ENCODE data around the gene ASPA.

Gene ASPA

DNA sequence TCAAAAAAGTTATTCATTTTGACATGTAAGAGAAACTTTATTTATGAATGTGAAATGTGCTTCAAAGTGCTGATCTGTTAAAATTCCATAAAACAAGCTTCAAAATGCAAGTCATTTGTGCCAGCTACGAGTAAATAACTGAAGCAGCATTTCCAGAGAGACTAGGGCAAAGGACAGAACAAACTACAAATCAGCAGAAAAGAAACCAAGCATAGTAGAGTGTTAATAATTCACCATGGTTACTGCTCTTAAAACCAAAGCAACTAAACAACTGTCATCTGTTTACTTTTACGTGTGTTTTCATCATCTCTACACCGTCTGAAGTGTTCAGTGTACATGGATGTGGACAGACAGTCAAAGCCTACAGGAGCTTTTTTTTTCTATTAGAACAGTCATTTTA, 1.6 kb upstream of the ASPA start:
- no CpG with 5 or more reads among the region's 3 CpGs for WGBS, 2 experiments (ENCODE audit: insufficient coverage in 2 of 2)
- H3K36me3 ChIP-seq (ENCODE audit: control insufficient read depth, insufficient read depth, low read length), result no peaks in the 10 kb centered on the region
- no peak overlapping the region for H3K4me3 ChIP-seq (ENCODE audit: extremely low read depth, insufficient read depth, low read length, poor library complexity, severe bottlenecking)
- H3K9me3 ChIP-seq (ENCODE audit: control insufficient read depth, low read length), result no peaks in the 10 kb centered on the region
- H3K27ac ChIP-seq (ENCODE audit: low read depth, low read length, severe bottlenecking), result no peak overlapping the region
- H3K4me1 ChIP-seq (ENCODE audit: control insufficient read depth, insufficient read depth, low read length, poor library complexity, severe bottlenecking), result no peaks in the 10 kb centered on the region

DNA sequence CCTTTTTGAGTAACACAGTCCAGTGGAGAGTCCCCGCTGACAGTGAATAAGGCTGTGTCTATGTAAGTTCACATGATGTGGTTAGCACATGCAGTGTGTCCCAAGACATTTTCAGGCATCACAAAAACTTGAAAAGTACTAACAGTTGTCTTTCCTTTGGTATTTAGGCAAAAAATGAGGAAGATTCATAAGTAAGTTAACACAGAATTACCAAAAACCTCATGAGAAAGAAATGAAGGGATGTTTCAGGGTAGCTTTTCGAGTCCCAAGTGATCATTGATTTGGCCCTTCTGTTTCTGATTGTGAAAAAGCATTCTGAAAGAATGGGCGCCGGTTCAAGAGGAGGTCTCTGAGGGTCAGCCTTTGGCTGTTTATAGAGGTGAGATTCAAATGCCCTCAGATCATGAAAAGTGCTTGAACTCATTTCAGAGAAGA, 529 bp upstream of the ASPA start:
- no peak overlapping the region for H3K4me3 ChIP-seq (ENCODE audit: extremely low read depth, insufficient read depth, low read length, poor library complexity, severe bottlenecking)

DNA sequence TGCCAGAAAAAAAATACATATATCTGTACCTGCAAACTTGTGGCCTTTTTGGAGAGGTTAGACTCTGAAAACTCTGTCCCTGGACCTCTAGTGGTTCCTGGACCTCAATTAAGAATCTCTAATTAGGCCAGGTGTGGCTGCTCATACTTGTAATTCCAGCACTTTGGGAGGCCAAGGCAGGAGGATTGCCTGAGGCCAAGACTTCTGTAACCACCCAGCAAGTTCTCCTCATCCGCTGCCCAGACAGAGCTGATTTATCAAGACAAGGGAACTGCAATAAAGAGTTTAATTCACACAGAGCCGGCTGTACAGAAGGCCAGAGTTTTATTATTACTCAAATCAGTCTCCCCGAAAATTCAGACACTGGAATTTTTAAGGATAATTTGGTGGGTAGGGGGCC, 4.2 kb downstream of the ASPA start:
- 100% methylated on average over 1 of the region's 3 CpGs; no CpG with 5 or more reads in 1 of the 2 experiments for WGBS, 2 experiments (ENCODE audit: insufficient coverage in 2 of 2)
- Histone ChIP-seq H3K4me3 (ENCODE audit: extremely low read depth, insufficient read depth, low read length, poor library complexity, severe bottlenecking) (no peak overlapping the region), H3K36me3 (ENCODE audit: control insufficient read depth, insufficient read depth, low read length) (no peaks in the 10 kb centered on the region)

More for the DNA sequence above, 529 bp upstream of the ASPA start:
- Histone ChIP-seq H3K4me1 (ENCODE audit: control insufficient read depth, insufficient read depth, low read length, poor library complexity, severe bottlenecking) (no peaks in the 10 kb centered on the region), H3K36me3 (ENCODE audit: control insufficient read depth, insufficient read depth, low read length) (no peaks in the 10 kb centered on the region), H3K27ac (ENCODE audit: low read depth, low read length, severe bottlenecking) (no peak overlapping the region), H3K9me3 (ENCODE audit: control insufficient read depth, low read length) (no peaks in the 10 kb centered on the region)
- WGBS, 2 experiments (ENCODE audit: insufficient coverage in 2 of 2), result 75 to 89% methylated on average over 3 to 4 of the region's 4 CpGs

DNA sequence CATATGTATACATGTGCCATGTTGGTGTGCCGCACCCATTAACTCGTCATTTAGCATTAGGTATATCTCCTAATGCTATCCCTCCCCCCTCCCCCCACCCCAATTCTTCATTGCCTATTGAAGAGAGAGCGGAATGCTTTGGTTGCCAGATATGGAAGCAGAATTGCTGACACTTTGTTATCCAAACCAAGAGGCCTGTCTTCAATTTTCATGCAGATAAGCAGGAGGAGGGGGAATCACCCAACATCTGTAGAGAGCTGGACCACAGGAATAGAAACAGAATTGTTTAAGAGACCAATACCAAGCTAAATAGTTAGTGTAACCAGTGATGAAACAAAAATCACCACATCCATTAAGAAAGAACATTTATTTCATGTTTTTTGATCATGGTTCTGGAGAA, 7.1 kb downstream of the ASPA start:
- Histone ChIP-seq H3K27ac (ENCODE audit: low read depth, low read length, severe bottlenecking) (no peak overlapping the region), H3K4me3 (ENCODE audit: extremely low read depth, insufficient read depth, low read length, poor library complexity, severe bottlenecking) (no peak overlapping the region), H3K36me3 (ENCODE audit: control insufficient read depth, insufficient read depth, low read length) (no peaks in the 10 kb centered on the region), H3K4me1 (ENCODE audit: control insufficient read depth, insufficient read depth, low read length, poor library complexity, severe bottlenecking) (no peaks in the 10 kb centered on the region), H3K9me3 (ENCODE audit: control insufficient read depth, low read length) (no peaks in the 10 kb centered on the region)
- WGBS, 2 experiments (ENCODE audit: insufficient coverage in 2 of 2), result no CpG with 5 or more reads among the region's 3 CpGs

More for the DNA sequence above, 4.2 kb downstream of the ASPA start:
- Histone ChIP-seq H3K27ac (ENCODE audit: low read depth, low read length, severe bottlenecking) (no peak overlapping the region), H3K4me1 (ENCODE audit: control insufficient read depth, insufficient read depth, low read length, poor library complexity, severe bottlenecking) (no peaks in the 10 kb centered on the region), H3K9me3 (ENCODE audit: control insufficient read depth, low read length) (no peaks in the 10 kb centered on the region)

DNA sequence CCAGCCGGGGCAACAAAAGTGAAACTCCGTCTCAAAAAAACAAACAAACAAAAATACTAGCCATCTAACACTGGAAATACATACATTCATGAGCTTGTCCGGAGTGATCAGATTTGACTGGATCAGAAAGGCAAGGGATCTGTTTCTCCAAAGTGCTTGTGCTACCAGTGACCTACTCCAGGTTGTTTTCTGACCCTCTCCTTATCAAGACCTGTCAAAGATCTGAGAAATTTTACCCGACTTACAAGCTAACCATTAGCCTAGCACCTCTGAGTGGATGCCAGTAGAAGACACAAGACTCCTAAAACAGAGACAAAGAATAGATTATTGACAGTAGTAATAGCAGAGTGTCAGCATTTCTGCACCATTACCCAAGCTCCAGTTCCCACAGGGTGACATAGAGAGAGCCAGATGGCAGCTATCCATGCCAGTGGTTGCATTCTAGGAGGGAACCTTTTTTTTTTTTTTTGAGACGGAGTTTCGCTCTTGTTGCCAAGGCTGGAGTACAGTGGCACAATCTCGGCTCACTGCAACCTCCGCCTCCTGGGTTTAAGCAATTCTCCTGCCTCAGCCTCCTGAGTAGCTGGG, 9.8 kb downstream of the ASPA start:
- Histone ChIP-seq H3K27ac (ENCODE audit: low read depth, low read length, severe bottlenecking) (no peak overlapping the region), H3K36me3 (ENCODE audit: control insufficient read depth, insufficient read depth, low read length) (no peaks in the 10 kb centered on the region), H3K4me3 (ENCODE audit: extremely low read depth, insufficient read depth, low read length, poor library complexity, severe bottlenecking) (no peak overlapping the region), H3K9me3 (ENCODE audit: control insufficient read depth, low read length) (no peaks in the 10 kb centered on the region), H3K4me1 (ENCODE audit: control insufficient read depth, insufficient read depth, low read length, poor library complexity, severe bottlenecking) (no peaks in the 10 kb centered on the region)
- 87 to 98% methylated on average over 3 to 5 of the region's 8 CpGs for WGBS, 2 experiments (ENCODE audit: insufficient coverage in 2 of 2)

DNA sequence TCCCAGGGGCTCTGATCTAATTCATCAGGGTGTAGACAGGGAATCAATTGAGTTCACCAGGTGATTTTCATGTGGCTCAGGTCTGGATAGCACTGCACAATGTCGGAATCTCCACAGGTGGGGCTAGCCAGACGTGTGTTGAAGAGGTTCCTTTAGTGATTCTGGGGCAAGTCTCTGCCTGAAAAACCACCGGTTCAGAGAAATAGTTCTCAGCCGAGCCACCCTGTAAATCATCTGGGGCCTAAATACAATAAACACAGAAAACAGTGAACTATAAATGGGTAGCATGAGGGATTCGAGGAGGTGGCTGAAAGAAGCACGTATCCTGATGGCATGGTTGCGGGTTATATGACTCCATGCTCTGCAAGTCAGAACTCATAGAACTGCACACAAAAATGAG, 21.3 kb downstream of the ASPA start:
- Histone ChIP-seq H3K36me3 (ENCODE audit: control insufficient read depth, insufficient read depth, low read length) (no peaks in the 10 kb centered on the region), H3K27ac (ENCODE audit: low read depth, low read length, severe bottlenecking) (no peak overlapping the region), H3K4me1 (ENCODE audit: control insufficient read depth, insufficient read depth, low read length, poor library complexity, severe bottlenecking) (no peaks in the 10 kb centered on the region), H3K9me3 (ENCODE audit: control insufficient read depth, low read length) (no peaks in the 10 kb centered on the region), H3K4me3 (ENCODE audit: extremely low read depth, insufficient read depth, low read length, poor library complexity, severe bottlenecking) (no peak overlapping the region)
- WGBS, 2 experiments (ENCODE audit: insufficient coverage in 2 of 2), result 89 to 98% methylated on average over 2 to 7 of the region's 7 CpGs

DNA sequence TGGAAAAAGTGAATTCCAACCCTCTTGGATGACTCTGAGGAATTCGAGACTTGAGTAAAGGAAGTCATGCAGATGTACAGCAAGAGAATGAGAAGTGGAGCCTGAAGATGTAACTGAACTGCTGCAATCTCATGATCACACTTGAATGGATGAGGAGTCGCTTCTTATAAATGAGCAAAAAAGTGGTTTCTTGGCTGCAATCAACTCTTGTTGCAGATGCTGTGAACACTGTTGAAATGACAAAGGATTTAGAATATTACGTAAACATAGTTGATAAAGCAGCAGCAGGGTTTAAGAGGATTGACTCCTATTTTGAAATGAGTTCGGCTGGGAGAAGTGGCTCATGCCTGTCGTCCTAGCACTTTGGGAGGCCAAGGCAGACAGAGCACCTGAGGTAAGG, 25.5 kb downstream of the ASPA start:
- WGBS, 2 experiments (ENCODE audit: insufficient coverage in 2 of 2), result 84 to 85% methylated on average over 3 to 5 of the region's 5 CpGs
- Histone ChIP-seq H3K4me3 (ENCODE audit: extremely low read depth, insufficient read depth, low read length, poor library complexity, severe bottlenecking) (no peak overlapping the region), H3K9me3 (ENCODE audit: control insufficient read depth, low read length) (no peaks in the 10 kb centered on the region), H3K27ac (ENCODE audit: low read depth, low read length, severe bottlenecking) (no peak overlapping the region), H3K4me1 (ENCODE audit: control insufficient read depth, insufficient read depth, low read length, poor library complexity, severe bottlenecking) (no peaks in the 10 kb centered on the region), H3K36me3 (ENCODE audit: control insufficient read depth, insufficient read depth, low read length) (no peaks in the 10 kb centered on the region)

DNA sequence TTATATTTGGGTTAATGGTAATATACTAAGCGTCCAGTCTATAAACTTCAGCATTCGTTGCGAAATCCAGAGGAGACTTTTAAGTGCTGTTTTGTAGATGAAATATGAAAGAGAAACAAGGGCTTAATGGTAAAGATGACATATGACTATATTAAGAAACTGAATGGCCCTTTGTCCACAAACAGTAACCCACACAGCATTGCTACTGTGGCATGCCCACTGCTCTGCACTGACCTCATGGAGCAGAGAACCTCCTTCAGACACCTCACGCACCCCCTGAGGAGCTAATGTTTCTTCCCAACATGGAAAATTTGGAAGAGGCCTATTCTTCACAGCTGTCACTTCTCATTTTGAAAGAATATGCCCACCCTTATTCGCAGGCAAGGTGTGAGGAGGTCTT, 26.7 kb downstream of the ASPA start:
- H3K4me1 ChIP-seq (ENCODE audit: control insufficient read depth, insufficient read depth, low read length, poor library complexity, severe bottlenecking), result no peaks in the 10 kb centered on the region
- no peak overlapping the region for H3K4me3 ChIP-seq (ENCODE audit: extremely low read depth, insufficient read depth, low read length, poor library complexity, severe bottlenecking)
- WGBS, 2 experiments (ENCODE audit: insufficient coverage in 2 of 2), result 93 to 94% methylated on average over 3 to 4 of the region's 5 CpGs
- H3K9me3 ChIP-seq (ENCODE audit: control insufficient read depth, low read length), result no peaks in the 10 kb centered on the region
- no peak overlapping the region for H3K27ac ChIP-seq (ENCODE audit: low read depth, low read length, severe bottlenecking)
- no peaks in the 10 kb centered on the region for H3K36me3 ChIP-seq (ENCODE audit: control insufficient read depth, insufficient read depth, low read length)

DNA sequence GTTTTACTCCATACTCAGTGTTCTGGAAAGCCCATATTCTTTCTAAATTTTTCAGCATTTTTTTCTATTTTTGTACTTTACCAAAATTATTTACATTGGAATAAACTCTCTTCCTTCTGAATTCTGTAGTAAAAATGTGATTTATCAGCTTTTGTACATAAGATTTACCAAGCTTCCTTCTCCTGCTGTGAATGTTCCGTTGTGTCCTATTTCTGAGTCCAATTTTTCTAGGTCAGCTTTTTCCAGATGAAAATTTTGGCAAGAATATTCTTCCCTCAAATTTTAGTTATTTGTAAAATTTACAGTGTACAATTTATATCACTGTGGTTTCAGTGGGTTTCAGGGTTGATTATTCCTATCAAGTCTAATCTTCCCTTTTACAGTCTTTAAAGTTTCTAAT, 27.5 kb downstream of the ASPA start:
- WGBS, 2 experiments (ENCODE audit: insufficient coverage in 2 of 2), result no CpG with 5 or more reads among the region's 1 CpG
- H3K27ac ChIP-seq (ENCODE audit: low read depth, low read length, severe bottlenecking), result no peak overlapping the region
- H3K36me3 ChIP-seq (ENCODE audit: control insufficient read depth, insufficient read depth, low read length), result no peaks in the 10 kb centered on the region
- no peaks in the 10 kb centered on the region for H3K9me3 ChIP-seq (ENCODE audit: control insufficient read depth, low read length)
- H3K4me1 ChIP-seq (ENCODE audit: control insufficient read depth, insufficient read depth, low read length, poor library complexity, severe bottlenecking), result no peaks in the 10 kb centered on the region
- no peak overlapping the region for H3K4me3 ChIP-seq (ENCODE audit: extremely low read depth, insufficient read depth, low read length, poor library complexity, severe bottlenecking)

DNA sequence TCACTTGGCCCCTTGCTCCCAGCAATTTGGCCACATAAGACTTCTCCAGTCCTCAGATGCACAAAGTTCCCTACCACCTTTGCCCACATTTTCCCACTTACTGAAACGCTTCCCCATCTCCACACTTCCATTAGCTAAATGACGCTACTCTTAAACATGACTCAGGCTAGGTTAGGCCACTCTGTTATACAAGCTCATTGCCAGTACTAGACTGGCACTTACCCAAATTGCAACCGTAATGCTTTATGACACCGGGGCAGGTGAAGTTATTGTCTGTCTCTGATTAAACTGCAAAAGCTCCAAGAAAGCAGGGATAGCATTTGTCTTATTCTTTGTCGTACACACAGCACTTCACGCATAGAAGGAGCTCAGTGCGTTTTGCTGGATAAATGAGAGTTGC, 29.2 kb downstream of the ASPA start:
- Histone ChIP-seq H3K27ac (ENCODE audit: low read depth, low read length, severe bottlenecking) (no peak overlapping the region), H3K4me1 (ENCODE audit: control insufficient read depth, insufficient read depth, low read length, poor library complexity, severe bottlenecking) (no peaks in the 10 kb centered on the region), H3K36me3 (ENCODE audit: control insufficient read depth, insufficient read depth, low read length) (no peaks in the 10 kb centered on the region), H3K9me3 (ENCODE audit: control insufficient read depth, low read length) (no peaks in the 10 kb centered on the region), H3K4me3 (ENCODE audit: extremely low read depth, insufficient read depth, low read length, poor library complexity, severe bottlenecking) (no peak overlapping the region)
- WGBS, 2 experiments (ENCODE audit: insufficient coverage in 2 of 2), result 95 to 98% methylated on average over 7 of the region's 7 CpGs

DNA sequence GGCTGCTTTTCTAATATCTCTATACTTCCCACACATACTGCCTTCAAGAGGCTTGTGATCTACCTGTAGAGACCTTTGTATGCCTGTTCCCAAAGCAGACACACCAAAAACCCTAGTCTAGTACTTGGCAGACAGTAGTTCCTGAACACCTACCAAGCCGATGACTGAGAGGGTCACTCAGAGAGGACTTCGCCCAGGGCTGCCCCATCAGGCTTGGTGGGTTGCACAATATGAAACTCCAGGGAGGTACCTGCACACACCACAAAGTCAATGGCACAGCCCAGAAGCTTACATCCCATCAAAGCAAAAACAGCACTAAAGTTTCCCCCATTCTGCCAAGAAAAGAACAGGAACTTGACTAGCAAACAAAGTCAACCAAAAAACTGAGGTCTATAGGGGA, 30.3 kb downstream of the ASPA start:
- Histone ChIP-seq H3K4me1 (ENCODE audit: control insufficient read depth, insufficient read depth, low read length, poor library complexity, severe bottlenecking) (no peaks in the 10 kb centered on the region), H3K4me3 (ENCODE audit: extremely low read depth, insufficient read depth, low read length, poor library complexity, severe bottlenecking) (no peak overlapping the region), H3K27ac (ENCODE audit: low read depth, low read length, severe bottlenecking) (no peak overlapping the region), H3K9me3 (ENCODE audit: control insufficient read depth, low read length) (no peaks in the 10 kb centered on the region), H3K36me3 (ENCODE audit: control insufficient read depth, insufficient read depth, low read length) (no peaks in the 10 kb centered on the region)
- WGBS, 2 experiments (ENCODE audit: insufficient coverage in 2 of 2), result 100% methylated on average over 1 of the region's 2 CpGs

Measured in mesodermal cell (in vitro differentiated cells).